ENCODE measurements around the gene PGD. TPM values are rescaled to one million over a fixed set of nuclear protein-coding genes. Genes with fewer than 3 reads are reported as not detected.

Gene PGD
- total and polyA plus RNA-seq, 2 of the 13 experiments (the other 11 are each of a cell fraction or from before 2014, with no cell fraction given), result 64.8 to 210 TPM

DNA sequence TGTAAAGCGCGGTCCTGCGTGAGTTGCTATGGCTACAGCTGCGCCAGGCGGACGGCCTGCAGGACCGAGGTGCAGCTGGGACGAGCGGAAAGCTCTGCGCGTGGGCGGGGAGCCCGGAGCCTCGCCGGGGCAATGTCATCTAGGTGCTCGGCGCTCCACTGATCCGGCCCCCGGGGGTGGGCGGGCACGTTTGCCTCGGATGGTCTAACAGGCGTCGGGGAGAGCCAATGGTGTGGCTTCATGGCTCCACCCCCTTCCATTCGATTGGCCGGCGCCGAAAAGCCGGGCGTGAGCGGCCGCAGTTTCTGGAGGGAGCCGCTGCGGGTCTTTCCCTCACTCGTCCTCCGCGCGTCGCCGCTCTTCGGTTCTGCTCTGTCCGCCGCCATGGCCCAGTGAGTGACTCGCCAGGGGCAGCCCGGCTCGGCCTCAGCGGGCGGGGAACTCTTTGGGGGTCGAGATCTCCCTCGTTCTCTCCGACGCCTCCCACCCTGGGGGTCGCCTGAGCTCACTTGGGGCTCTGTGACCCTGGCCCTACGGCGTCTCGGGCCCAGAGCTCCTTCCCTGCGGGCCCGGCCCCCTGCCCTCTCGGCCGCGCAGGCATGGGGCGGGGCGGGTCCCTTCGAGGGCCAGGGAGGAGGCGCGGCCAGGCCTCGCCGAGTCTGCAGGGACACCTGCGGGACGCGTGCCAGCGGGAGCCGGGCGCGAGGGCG lies at the start of gene PGD (continued):
- TF ChIP-seq, protein P1, sequence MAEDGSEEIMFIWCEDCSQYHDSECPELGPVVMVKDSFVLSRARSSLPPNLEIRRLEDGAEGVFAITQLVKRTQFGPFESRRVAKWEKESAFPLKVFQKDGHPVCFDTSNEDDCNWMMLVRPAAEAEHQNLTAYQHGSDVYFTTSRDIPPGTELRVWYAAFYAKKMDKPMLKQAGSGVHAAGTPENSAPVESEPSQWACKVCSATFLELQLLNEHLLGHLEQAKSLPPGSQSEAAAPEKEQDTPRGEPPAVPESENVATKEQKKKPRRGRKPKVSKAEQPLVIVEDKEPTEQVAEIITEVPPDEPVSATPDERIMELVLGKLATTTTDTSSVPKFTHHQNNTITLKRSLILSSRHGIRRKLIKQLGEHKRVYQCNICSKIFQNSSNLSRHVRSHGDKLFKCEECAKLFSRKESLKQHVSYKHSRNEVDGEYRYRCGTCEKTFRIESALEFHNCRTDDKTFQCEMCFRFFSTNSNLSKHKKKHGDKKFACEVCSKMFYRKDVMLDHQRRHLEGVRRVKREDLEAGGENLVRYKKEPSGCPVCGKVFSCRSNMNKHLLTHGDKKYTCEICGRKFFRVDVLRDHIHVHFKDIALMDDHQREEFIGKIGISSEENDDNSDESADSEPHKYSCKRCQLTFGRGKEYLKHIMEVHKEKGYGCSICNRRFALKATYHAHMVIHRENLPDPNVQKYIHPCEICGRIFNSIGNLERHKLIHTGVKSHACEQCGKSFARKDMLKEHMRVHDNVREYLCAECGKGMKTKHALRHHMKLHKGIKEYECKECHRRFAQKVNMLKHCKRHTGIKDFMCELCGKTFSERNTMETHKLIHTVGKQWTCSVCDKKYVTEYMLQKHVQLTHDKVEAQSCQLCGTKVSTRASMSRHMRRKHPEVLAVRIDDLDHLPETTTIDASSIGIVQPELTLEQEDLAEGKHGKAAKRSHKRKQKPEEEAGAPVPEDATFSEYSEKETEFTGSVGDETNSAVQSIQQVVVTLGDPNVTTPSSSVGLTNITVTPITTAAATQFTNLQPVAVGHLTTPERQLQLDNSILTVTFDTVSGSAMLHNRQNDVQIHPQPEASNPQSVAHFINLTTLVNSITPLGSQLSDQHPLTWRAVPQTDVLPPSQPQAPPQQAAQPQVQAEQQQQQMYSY (CRISPR knock-in tag; IDR thresholded peaks at IDR 0.05), result peak; percentile 50
- TF ChIP-seq ZNF776 (CRISPR knock-in tag; IDR thresholded peaks at IDR 0.05) (peak; percentile 67; the same call in 1 of the 2 replicates), ATF7 (IDR thresholded peaks at IDR 0.05) (no peak), ATF7 (CRISPR knock-in tag; IDR thresholded peaks at IDR 0.05) (peak; percentile 13), ZNF564 (CRISPR knock-in tag; IDR thresholded peaks at IDR 0.05) (0 out of 2 replicates have a peak, but pooled peaks have one; percentile 63), AHR (CRISPR knock-in tag; IDR thresholded peaks at IDR 0.05) (0 out of 2 replicates have a peak, but pooled peaks have one; percentile 45), ZNF251 (CRISPR knock-in tag; IDR thresholded peaks at IDR 0.05) (0 out of 2 replicates have a peak, but pooled peaks have one; percentile 2), ZNF546 (CRISPR knock-in tag; conservative IDR thresholded peaks at IDR 0.05) (peak; percentile 68; the same call in 1 of the 2 replicates), SMAD1 (CRISPR knock-in tag; IDR thresholded peaks at IDR 0.05; ENCODE audit: borderline replicate concordance, low read depth) (no peak), YEATS2 (CRISPR knock-in tag; IDR thresholded peaks at IDR 0.05; ENCODE audit: borderline replicate concordance) (peak; percentile 54), PLRG1 (conservative IDR thresholded peaks at IDR 0.05) (no peak), NFATC3 (CRISPR knock-in tag; IDR thresholded peaks at IDR 0.05) (no peak), ZNF484 (CRISPR knock-in tag; IDR thresholded peaks at IDR 0.05; ENCODE audit: borderline replicate concordance, low read depth) (no peak), ZNF570 (CRISPR knock-in tag; IDR thresholded peaks at IDR 0.05; ENCODE audit: borderline replicate concordance) (0 out of 2 replicates have a peak, but pooled peaks have one; percentile 21), EED (CRISPR knock-in tag; IDR thresholded peaks at IDR 0.05) (peak; percentile 46; the same call in 1 of the 2 replicates), ZNF253 (CRISPR knock-in tag; IDR thresholded peaks at IDR 0.05; ENCODE audit: borderline replicate concordance) (0 out of 2 replicates have a peak, but pooled peaks have one; percentile 42), ZNF816 (CRISPR knock-in tag; IDR thresholded peaks at IDR 0.05; ENCODE audit: borderline replicate concordance) (no peak), PHF8 (CRISPR knock-in tag; IDR thresholded peaks at IDR 0.05) (peak; percentile 96)
- TF ChIP-seq, protein P2, sequence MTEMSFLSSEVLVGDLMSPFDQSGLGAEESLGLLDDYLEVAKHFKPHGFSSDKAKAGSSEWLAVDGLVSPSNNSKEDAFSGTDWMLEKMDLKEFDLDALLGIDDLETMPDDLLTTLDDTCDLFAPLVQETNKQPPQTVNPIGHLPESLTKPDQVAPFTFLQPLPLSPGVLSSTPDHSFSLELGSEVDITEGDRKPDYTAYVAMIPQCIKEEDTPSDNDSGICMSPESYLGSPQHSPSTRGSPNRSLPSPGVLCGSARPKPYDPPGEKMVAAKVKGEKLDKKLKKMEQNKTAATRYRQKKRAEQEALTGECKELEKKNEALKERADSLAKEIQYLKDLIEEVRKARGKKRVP (CRISPR knock-in tag; IDR thresholded peaks at IDR 0.05), result no peak
- TF ChIP-seq, protein P3, sequence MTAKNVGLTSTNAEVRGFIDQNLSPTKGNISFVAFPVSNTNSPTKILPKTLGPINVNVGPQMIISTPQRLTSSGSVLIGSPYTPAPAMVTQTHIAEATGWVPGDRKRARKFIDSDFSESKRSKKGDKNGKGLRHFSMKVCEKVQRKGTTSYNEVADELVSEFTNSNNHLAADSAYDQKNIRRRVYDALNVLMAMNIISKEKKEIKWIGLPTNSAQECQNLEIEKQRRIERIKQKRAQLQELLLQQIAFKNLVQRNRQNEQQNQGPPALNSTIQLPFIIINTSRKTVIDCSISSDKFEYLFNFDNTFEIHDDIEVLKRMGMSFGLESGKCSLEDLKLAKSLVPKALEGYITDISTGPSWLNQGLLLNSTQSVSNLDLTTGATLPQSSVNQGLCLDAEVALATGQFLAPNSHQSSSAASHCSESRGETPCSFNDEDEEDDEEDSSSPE (CRISPR knock-in tag; IDR thresholded peaks at IDR 0.05), result peak; percentile 18
- TF ChIP-seq, protein P4, sequence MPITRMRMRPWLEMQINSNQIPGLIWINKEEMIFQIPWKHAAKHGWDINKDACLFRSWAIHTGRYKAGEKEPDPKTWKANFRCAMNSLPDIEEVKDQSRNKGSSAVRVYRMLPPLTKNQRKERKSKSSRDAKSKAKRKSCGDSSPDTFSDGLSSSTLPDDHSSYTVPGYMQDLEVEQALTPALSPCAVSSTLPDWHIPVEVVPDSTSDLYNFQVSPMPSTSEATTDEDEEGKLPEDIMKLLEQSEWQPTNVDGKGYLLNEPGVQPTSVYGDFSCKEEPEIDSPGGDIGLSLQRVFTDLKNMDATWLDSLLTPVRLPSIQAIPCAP (CRISPR knock-in tag; IDR thresholded peaks at IDR 0.05; ENCODE audit: low read depth), result 0 out of 2 replicates have a peak, but pooled peaks have one; percentile 65
- TF ChIP-seq, protein P5, sequence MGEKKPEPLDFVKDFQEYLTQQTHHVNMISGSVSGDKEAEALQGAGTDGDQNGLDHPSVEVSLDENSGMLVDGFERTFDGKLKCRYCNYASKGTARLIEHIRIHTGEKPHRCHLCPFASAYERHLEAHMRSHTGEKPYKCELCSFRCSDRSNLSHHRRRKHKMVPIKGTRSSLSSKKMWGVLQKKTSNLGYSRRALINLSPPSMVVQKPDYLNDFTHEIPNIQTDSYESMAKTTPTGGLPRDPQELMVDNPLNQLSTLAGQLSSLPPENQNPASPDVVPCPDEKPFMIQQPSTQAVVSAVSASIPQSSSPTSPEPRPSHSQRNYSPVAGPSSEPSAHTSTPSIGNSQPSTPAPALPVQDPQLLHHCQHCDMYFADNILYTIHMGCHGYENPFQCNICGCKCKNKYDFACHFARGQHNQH (CRISPR knock-in tag; IDR thresholded peaks at IDR 0.05), result peak; percentile 72
